Stimulated activated CD8-positive, alpha-beta memory T cell treated with anti-CD3 and anti-CD28 coated beads, Interleukin-15, amount 100 ng/mL, for 1 hour (primary cell): ENCODE data around the gene DNAJC10.

Experiments
- DNase-seq: peaks from one replicate; pipeline ENCODE4 v3.0.0-alpha.2; 2020; ENCODE audit warnings: low read depth

Gene DNAJC10

DNA sequence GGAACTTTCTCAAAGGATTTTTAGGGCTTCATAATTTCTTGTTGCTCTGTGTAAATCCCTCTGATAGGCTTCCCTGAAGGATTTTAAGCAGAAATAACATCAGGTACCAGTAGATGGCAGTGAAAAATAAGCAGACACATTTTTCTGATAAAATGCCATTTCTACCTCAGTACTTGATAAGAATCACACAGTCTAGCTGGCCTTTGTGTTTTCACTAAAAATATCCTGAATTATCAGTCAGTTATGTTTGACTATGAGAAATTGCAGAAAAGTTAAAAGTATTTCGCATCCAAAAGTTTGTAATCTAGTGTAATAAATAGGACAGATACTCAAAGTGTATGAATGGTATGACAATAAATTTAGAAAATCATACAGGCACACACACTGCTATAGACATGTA lies 68.7 kb downstream of the DNAJC10 start:
- DNase-seq, result no peak

DNA sequence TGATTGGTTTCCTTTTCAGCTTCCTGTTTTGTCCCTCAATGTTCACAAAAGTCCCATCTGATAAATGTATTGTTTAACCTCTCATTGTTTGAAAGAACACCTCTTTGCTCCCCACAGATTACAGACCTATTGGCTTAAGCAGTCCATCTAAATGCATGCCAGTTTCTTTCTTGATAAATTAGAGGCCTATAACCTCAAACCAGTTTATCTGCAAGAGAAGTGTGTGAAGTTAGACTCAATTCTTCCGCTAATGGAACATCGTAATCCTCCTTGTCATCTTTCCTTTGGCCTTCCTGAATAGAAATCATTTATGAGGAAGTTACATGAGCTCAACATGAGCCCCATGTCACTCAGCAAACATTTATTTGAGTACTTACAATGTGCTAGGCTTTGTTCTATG lies 76.4 kb downstream of the DNAJC10 start:
- no peak for DNase-seq

- no peak for DNase-seq
Observed at GRCh38 chr2:182798736-182799135, 82.7 kb downstream of the DNAJC10 start.

DNA sequence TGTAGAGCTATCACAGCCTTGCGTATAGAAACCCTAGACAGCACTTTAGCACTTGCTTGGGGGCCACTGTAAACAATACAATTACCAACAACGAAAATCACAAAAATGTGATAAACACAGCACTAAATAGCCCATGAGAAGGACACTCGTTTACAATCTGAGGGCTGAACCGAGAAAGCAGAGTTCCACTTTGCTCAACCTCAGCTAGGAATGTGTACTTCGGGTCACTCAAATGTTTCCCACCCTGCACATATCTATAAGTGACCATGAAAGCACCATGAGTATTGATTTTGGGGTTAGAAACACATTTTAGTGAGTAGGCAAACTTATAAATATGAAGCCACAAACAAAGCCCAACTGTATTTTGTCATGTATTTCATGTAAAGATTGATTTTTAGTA lies 88.1 kb downstream of the DNAJC10 start:
- DNase-seq, result no peak

DNA sequence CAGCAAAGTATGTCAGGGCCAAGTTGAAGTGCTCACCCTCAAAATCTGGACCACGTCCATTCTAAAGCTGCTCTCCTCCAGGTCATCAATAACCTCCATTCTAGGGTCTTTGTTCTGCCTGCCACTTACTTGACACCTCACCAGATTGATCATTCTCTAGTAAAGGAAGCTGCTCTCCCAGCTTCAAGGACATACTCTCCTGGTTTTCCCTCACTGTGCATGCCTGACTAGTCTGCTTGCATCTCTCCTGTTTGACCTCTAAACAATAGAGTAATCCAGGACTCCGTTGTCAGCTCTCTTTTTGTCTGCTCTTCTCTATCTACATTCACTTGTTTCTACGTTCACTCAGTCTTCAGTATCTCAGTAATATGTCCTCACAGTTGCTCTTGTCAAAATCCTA lies 91.3 kb downstream of the DNAJC10 start:
- no peak for DNase-seq

GRCh38 chr2:182810087-182810486 lies 94.0 kb downstream of the DNAJC10 start:
- DNase-seq, result no peak

- no peak for DNase-seq
Observed at GRCh38 chr2:182814380-182814779, 98.3 kb downstream of the DNAJC10 start.

GRCh38 chr2:182814804-182815203 lies 98.7 kb downstream of the DNAJC10 start:
- DNase-seq, result no peak

DNA sequence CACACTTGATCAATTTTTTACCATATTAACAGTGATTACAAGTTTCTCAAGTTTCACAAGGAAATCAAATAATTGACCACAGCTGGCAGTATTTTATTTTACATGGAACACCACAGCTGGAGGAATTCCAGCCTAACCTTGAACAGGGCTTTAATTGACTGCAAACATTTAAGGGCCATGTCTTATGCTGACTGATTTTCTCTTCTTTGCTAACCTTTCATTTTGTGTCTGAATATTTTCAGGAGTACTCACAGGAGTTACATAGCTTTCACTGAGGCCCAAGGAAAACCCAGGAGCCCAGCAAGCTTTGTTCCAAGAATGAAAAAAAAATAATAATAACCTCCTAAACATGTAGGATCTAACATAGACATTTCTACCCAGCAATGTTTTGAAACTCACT lies 100.8 kb downstream of the DNAJC10 start:
- no peak for DNase-seq

DNA sequence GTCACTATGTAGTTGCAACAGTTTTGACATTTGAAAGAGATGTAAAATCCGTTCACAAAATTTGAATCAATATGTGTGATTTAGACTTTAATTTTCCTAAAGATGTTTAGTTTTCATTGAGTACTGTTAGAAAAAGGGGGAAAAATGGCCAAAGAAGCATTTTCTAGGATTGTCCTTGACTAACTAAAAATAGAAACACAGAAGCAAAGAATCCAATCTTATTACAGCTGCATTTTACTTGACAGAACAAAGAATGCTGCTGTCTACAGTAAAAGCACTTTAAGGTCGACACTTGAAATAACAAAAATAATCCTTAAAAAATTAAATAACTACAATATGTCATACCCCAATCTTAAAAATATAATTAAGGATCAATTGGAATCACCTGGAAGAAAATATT lies 101.5 kb downstream of the DNAJC10 start:
- DNase-seq, result no peak

DNA sequence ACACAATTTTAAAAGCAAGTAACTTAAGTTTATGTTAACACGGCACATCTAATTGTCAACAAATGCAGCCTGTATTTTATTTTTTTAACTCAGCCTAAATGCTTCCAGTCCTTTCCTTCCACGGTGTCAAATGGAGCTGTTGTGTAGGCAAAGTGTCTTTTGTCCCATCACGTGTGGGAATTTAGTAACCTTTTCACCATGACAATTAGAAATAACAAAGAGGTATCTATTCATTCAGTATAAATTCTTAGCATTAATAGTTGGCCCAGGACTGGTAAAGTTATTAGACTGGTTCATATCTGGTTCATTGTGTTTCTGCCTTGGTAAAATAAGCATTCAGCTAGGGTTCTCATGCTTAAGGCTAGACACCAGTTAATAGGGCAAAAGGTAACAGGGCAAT lies 102.4 kb downstream of the DNAJC10 start:
- DNase-seq, result no peak

- DNase-seq, result no peak
Observed at GRCh38 chr2:182818925-182819324, 102.9 kb downstream of the DNAJC10 start.

GRCh38 chr2:182819412-182819811 lies 103.4 kb downstream of the DNAJC10 start:
- DNase-seq, result no peak

- DNase-seq, result no peak
Observed at GRCh38 chr2:182821182-182821581, 105.1 kb downstream of the DNAJC10 start.

DNA sequence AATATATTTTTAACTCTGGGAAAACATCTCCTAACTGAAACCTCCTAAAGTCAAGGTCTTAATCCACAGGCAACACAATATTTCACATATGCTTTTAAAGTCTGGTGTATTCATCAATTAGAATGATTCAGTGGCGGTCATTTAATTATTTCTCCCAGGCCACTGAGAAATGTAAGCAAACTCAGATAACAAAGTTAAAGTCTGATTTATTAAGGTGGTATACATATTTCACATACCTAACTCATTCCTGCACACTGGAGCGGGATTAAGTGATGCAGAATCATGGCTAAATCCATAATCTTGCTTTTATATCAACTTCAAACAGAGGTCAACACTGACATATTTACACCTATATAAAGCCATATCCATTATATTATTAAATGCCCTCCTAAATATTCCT lies 106.7 kb downstream of the DNAJC10 start:
- DNase-seq, result no peak

- no peak for DNase-seq
Observed at GRCh38 chr2:182824056-182824766, 108.2 kb downstream of the DNAJC10 start.

DNA sequence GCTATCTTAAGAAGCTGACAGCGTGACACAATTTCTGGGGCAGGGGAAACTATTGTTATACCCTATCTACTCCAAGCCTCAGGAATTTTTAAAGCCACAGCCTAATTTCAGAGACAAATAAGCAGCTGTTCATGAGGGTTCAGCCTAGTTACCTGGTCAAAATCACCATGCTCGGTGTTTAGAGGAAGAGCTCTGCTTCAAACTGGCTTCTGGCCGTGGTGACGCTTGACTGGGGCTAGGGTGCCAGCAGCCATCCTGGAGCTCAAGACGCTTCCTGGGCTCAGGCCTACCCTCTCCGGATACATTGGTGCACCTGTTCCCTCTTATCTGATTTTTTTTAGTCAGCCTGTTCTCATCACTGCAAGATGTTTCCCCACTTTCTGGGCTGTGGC lies 108.7 kb downstream of the DNAJC10 start:
- no peak for DNase-seq

- no peak for DNase-seq
Observed at GRCh38 chr2:182826064-182826463, 110.0 kb downstream of the DNAJC10 start.

GRCh38 chr2:182826496-182826895 lies 110.4 kb downstream of the DNAJC10 start:
- no peak for DNase-seq

- no peak for DNase-seq
Observed at GRCh38 chr2:182827182-182827879, 111.3 kb downstream of the DNAJC10 start.

GRCh38 chr2:182831101-182831500 lies 115.0 kb downstream of the DNAJC10 start:
- no peak for DNase-seq

DNA sequence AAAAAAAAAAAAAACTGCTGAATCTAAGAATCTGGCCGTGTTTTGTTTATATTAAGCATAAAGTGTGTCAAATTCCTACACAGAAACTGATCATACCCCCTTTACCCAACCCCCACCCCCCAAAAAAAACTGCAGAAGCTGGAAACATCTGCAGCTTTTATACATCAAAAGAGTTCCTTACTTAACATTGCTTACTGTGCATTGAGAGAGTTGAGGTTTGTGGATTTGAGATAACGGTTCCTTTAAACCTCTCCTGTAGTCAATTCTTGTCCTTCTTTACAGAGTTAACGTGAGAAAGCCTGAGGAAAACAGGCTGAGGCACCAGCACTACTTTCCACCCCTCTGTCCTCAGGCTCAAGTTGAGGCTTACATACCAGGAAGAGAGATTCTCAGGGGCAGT lies 115.9 kb downstream of the DNAJC10 start:
- DNase-seq, result no peak

DNA sequence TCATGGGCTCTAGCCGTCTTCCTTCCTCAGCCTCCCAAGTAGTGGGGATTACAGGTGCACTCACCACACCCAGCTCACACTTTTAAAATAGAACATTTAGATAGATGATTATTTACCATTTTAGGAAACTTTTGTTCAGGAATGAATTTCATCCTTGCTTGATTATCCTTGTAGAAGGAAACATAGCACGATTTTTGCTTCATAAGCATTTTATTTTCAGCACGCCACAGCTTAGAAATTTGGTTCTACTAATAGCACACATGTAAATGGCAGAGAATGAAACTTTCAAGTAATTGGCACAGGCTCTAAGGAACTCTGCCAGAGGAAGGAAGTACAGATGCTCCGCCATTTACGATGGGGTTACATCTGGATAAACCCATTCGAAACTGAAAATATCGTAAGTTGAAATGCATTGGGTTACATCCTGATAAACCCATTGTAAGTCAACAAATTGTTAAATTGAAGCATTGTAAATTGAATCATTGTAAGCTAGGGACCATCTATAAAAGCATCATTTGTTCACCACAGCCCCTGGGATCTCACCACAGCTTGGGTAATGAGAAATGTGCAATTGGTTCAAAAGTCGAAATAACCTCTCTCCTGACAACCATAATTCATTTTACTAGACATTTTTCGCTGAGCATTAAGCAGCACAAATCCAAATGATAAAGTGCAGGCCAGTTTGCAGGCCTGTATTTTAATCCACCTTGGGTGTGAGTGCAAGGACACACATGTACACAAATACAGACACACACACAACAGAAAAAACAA lies 117.2 kb downstream of the DNAJC10 start:
- DNase-seq, result no peak
